Measurements from ENCODE around the gene POLR2H.

- no peak for TF ChIP-seq CTCF (IDR thresholded peaks at IDR 0.05)
- TF ChIP-seq POLR2A (IDR thresholded peaks at IDR 0.05): no peak
Measured at GRCh38 chr3:184352897-184353545, 8.5 kb upstream of the POLR2H start.
